GM21367 (cell line): Measurements from ENCODE around the gene KANK3.
"Not testable (repeated sequence)": the region's sequence is repeated elsewhere in the genome, so short reads cannot be mapped to it uniquely, and the experiment has no call there.

ENCODE experiments used
- ATAC-seq: cut with Tn5 transposase; IDR thresholded peaks from one replicate; pipeline ENCODE4 v1.9.1; 2021; ENCODE audit not compliant: unreplicated experiment

Gene KANK3

DNA sequence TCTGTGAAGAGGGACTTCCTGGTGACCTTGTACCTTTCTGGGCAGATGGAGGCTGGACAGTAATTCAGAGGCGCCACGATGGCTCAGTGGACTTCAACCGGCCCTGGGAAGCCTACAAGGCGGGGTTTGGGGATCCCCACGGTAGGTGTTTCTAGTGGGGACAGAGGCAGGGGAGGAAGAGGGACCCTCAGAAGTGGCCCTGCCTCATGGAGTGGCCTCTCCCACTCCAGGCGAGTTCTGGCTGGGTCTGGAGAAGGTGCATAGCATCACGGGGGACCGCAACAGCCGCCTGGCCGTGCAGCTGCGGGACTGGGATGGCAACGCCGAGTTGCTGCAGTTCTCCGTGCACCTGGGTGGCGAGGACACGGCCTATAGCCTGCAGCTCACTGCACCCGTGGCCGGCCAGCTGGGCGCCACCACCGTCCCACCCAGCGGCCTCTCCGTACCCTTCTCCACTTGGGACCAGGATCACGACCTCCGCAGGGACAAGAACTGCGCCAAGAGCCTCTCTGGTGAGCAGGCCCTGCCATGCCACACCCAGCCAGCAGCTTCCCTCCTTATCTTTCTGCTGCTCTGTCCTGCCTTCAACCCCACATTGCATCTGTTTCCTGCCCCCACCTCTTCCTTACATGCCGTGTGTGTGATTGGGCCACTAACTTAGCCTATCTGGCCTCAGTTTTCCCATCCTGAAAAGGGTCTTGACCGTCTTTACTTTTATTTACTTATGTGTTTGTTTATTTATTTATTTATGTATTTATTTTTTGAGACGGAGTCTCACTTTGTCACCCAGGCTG lies 28.1 kb upstream of the KANK3 start:
- no peak for ATAC-seq

DNA sequence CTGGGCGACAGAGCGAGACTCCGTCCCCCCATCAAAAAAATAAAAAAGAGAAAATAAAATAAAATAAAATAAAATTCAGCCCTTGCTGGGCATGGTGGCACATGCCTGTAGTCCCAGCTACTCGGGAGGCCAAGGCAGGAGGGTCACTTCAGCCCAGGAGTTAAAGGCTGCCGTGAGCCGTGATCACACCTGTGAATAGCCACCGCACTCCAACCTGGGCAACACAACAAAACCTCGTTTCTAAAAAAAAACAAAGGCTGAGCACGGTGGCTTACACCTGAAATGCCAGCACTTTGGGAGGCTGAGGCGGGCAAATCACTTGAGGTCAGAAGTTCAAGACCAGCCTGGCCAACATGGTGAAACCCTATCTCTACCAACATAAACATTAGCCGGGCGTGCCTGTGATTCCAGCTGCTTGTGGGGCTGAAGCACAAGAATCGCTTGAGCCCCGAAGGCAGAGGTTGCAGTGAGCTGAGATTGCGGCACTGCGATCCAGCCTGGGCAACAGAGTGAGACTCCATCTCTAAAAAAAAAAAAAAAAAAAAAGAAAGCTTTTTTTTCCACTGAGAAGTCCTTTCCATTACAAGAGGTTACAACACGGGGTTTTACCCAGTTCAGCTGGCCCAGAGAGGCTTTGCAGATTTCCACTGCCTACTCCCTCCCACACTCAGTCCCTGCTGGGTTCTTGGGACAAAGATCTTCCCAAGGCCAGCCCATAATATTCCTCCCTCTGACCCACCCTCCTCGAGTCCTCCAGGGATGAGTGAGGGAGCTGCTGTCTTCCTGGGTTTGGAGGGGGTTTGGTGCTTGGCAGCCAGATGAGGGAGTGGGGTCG lies 27.3 kb upstream of the KANK3 start:
- ATAC-seq: no peak

- ATAC-seq: no peak
These were observed 24.4 kb upstream of the KANK3 start for GRCh38 chr19:8367327-8368001.

DNA sequence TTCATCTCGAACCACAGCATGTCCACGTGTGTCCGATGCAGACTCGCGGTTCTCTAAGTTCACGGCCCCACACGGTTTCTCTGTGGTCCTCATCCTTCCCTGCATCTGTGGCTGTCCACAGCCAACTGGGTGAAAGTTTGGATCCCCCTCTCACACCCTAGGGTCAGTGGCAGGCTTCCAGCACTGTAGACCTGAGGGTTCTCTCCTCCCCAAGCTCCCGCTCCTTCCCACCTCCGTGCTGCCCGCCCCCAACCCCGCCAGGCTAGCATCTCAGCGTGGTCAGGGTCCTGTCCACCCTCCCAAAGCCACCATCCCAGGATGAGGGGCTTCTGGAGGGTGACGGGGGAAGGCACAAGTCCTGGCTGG lies 23.9 kb upstream of the KANK3 start:
- no peak for ATAC-seq

DNA sequence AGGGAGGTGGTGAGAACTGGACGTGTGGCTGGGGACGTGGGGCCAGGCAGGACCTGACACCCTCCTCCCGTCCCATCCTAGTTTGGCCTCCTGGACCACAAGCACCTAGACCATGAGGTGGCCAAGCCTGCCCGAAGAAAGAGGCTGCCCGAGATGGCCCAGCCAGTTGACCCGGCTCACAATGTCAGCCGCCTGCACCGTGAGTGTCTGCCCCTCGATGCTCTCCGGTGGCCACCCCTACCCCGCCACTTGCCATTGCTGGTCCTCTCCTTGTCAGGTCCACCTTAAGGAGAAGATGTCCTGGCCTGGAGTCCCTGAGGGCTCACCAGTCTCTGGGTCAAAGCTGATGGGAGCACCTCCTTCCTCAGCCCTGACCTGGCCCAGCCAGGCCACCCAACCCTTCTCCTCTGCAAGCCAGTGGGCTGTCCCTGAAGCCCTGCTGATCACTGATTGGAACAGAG lies 23.1 kb upstream of the KANK3 start:
- ATAC-seq: no peak

GRCh38 chr19:8363803-8364771 lies 21.0 kb upstream of the KANK3 start, which contains the start of gene ANGPTL4:
TSS of gene ANGPTL4 (plus strand) at chr19:8364155. CDS start at chr19:8364322, 167 bp downstream.
- ATAC-seq: no peak

- ATAC-seq: no peak
These were observed 19.1 kb upstream of the KANK3 start for GRCh38 chr19:8361921-8362793.

- ATAC-seq: no peak
These were observed 17.1 kb upstream of the KANK3 start for GRCh38 chr19:8360196-8360595.

DNA sequence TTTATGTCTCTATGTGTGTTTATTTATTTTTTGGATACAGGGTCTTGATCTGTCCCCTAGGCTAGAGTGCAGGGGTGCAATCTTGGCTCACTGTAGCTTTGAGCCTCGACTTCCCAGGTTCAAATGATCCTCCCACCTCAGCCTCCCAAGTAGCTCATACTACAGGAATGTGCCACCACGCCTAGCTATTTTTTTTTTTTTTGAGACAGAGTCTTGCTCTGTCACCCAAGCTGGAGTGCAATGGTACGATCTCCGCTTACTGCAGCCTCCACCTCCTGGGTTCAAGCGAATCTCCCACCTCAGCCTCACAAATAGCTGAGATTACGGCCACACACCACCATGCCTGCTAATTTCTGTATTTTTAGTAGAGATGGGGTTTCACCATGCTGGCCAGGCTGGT lies 15.9 kb upstream of the KANK3 start:
- ATAC-seq: no peak

DNA sequence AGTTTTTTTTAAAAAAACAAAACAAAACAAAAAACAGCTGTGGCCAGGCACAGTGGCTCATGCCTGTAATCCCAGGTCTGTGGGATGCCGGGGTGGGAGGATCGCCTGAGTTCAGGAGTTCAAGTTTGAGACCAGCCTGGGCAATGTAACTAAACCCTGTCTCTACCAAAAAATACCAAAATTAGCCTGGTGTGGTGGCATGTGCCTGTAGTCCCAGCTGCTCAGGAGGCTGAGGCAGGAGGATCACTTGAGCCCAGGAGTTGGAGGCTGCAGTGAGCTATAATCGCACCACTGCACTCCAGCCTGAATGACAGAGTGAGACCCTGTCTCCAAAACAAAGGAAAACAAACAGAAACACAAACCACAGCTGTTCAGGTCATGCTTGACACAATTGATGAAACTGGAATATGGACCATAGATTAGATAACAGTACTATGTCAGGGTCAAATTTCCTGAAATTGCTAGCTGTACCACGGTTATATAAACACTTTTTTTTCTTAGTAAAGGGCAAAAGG lies 14.0 kb upstream of the KANK3 start:
- no peak for ATAC-seq

- no peak for ATAC-seq
These were observed 12.8 kb upstream of the KANK3 start for GRCh38 chr19:8355631-8356402.

DNA sequence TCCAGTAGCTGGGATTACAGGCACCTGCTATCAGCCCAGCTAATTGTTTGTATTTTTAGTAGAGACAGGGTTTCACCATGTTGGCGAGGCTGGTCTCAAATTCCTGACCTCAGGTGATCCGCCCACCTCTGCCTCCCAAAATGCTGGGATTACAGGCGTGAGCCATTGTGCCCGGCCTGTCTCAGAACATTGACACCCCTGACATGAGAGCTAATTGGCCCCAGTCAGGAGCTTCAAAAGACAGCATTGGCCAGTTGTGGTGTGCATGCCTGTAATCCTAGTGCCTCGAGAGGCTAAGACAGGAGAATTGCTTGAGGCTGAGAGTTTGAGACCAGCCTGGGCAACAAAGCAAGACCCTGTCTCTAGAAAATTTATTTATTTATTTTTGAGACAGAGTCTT lies 9.8 kb upstream of the KANK3 start:
- ATAC-seq: not testable (repeated sequence)

DNA sequence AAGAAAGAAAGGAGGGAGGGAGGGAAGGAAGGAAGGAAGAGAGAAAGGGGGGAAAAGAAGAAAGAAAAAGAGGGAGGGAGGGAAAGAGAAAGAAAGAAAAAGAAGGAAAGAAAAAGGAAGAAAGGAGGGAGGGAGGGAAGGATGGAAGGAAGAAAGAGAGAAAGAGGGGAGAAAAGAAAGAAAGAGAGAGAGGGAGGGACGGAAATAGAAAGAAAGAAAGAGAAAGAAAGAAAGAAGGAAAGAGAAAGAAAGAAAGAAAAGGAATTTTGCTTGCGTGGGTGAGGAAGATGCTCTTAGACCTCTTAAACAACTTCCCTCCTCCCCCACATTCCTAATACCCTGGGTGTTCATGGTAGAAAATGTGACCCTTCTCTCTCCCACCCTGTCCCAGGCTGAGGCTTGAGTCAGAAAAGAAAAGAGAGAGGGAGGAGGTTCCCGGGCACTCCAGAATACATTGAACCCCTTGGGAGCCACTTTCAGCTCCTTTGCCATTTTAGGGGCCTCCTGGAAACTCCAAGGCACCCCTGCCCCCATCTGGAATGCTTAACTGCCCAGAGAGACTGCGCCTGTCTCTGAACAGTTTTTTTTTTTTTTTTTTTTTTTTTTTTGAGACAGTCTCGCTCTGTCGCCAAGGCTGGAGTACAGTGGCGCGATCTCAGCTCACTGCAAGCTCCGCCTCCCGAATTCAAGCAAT lies 9.2 kb upstream of the KANK3 start:
- ATAC-seq: no peak

- ATAC-seq: not testable (repeated sequence)
These were observed 6.7 kb upstream of the KANK3 start for GRCh38 chr19:8349629-8350372.

DNA sequence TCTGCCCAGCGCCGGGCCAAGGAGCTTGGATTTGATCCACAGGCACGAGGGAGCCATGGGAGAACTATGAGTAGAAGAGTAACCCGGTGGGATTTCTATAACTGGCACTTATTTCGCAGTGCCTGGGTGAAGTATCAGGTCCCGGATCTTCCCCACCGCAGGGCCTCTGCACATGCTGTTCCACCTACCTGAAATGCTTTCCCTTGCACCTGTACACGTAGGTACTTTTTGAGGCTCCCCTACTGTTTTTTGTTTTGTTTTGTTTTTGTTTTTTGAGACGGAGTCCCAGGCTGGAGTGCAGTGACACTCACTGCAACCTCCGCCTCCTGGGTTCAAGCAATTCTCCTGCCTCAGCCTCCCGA lies 402 bp upstream of the KANK3 start:
- no peak for ATAC-seq

- no peak for ATAC-seq
These were observed 762 bp downstream of the KANK3 start for GRCh38 chr19:8342316-8342683.

GRCh38 chr19:8341504-8341903 lies 1.6 kb downstream of the KANK3 start:
- not testable (repeated sequence) for ATAC-seq
